ENCODE results near the gene RGS9. TPM values are rescaled to one million over a fixed set of nuclear protein-coding genes. Genes with fewer than 3 reads are reported as not detected.

RGS9 gene
- total RNA-seq, 1 donor from 2014 or later: 8.1 TPM

GRCh38 chr17:65171752-65172151 is 34.6 kb downstream of the RGS9 start:
- H3K4me3 ChIP-seq: no peak overlapping the region
- no peaks in the 10 kb centered on the region for H3K27me3 ChIP-seq
- no peaks in the 10 kb centered on the region for H3K9me3 ChIP-seq
- H3K27ac ChIP-seq: no peak overlapping the region
- no peaks in the 10 kb centered on the region for H3K4me1 ChIP-seq
- intact Hi-C loops (cut with DNase I): loop anchor here (10.0 kb wide), 1 partner anchor 497 kb away; no protein-coding TSS in a partner anchor
- DNase-seq (ENCODE audit: extremely low spot score in 2 of 2): no peak
- TF ChIP-seq POLR2A (IDR thresholded peaks at IDR 0.05): no peak
- no peak for TF ChIP-seq POLR2AphosphoS5 (IDR thresholded peaks at IDR 0.05; ENCODE audit: insufficient read depth in 1 of 2, low read depth in 1 of 2)
- TF ChIP-seq CTCF (IDR thresholded peaks at IDR 0.05): no peak
- no peaks in the 10 kb centered on the region for H3K36me3 ChIP-seq

DNA sequence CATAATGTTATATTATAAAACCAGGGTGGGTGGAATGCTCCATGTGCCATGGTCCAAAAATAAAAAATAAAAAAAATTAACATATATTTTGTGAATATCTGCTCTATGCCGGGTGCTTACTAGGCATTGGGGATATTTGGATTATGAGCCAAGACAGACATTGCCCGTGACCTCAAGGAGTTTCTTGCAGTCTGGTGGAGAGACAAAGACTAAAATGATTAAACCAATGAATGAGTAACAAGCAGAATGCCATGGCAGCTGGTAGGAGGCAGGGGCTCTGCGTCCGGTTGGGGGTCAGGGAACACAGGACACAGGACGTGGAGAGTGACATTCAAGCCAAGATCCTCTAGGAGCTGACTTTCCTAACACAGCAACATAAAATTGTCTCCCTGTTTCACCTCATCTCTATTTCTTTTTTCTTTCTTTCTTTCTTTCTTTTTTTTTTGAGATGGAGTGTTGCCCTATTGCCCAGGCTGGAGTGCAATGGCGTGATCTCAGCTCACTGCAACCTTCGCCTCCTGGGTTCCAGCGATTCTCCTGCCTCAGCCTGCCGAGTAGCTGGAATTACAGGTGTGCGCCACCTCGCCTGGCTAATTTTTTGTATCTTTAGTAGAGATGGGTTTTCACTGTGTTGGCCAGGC is 35.4 kb downstream of the RGS9 start:
- Histone ChIP-seq H3K36me3 (no peaks in the 10 kb centered on the region), H3K27ac (no peak overlapping the region), H3K27me3 (no peaks in the 10 kb centered on the region), H3K4me3 (no peak overlapping the region), H3K9me3 (no peaks in the 10 kb centered on the region), H3K4me1 (no peaks in the 10 kb centered on the region)
- TF ChIP-seq CTCF (IDR thresholded peaks at IDR 0.05) (no peak), POLR2A (IDR thresholded peaks at IDR 0.05) (no peak), POLR2AphosphoS5 (IDR thresholded peaks at IDR 0.05; ENCODE audit: insufficient read depth in 1 of 2, low read depth in 1 of 2) (no peak)
- DNase-seq (ENCODE audit: extremely low spot score in 2 of 2): no peak
- intact Hi-C loops (cut with DNase I): loop anchor here (10.0 kb wide), 1 partner anchor 498 kb away; no protein-coding TSS in a partner anchor

DNA sequence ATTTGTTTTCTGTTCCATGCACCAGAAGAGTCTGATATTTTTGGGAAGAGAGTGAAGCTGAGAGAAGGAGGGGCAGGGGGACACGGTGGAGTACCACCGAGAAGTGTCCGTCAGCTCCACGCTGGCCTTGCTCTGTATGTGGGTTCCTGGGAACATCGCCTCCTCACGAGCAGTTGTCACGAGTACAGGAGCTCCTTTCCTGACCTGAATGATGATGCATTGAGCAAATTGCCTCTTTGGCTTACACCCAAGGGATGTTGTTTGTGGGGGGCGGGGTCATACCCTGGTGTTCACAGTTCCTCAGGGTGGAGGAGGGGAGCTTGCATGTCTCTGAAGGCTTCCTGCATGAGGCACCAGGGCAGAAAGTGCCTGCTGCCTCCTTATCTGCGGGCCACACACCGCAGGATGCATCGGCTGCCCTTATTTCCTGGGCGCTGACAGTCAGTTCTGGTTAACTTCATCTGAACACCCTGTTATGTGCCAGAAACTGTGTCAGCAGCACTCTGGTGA is 36.2 kb downstream of the RGS9 start:
- H3K9me3 ChIP-seq: no peaks in the 10 kb centered on the region
- H3K4me3 ChIP-seq: no peak overlapping the region
- no peak overlapping the region for H3K27ac ChIP-seq
- H3K36me3 ChIP-seq: no peaks in the 10 kb centered on the region
- no peak for DNase-seq (ENCODE audit: extremely low spot score in 2 of 2)
- no peaks in the 10 kb centered on the region for H3K4me1 ChIP-seq
- TF ChIP-seq CTCF (IDR thresholded peaks at IDR 0.05) (no peak), POLR2A (IDR thresholded peaks at IDR 0.05) (no peak), POLR2AphosphoS5 (IDR thresholded peaks at IDR 0.05; ENCODE audit: insufficient read depth in 1 of 2, low read depth in 1 of 2) (peak in 1 of 2 donors; percentile 61)
- intact Hi-C loops (cut with DNase I): loop anchor here (10.0 kb wide), 1 partner anchor 499 kb away; no protein-coding TSS in a partner anchor
- H3K27me3 ChIP-seq: no peaks in the 10 kb centered on the region

DNA sequence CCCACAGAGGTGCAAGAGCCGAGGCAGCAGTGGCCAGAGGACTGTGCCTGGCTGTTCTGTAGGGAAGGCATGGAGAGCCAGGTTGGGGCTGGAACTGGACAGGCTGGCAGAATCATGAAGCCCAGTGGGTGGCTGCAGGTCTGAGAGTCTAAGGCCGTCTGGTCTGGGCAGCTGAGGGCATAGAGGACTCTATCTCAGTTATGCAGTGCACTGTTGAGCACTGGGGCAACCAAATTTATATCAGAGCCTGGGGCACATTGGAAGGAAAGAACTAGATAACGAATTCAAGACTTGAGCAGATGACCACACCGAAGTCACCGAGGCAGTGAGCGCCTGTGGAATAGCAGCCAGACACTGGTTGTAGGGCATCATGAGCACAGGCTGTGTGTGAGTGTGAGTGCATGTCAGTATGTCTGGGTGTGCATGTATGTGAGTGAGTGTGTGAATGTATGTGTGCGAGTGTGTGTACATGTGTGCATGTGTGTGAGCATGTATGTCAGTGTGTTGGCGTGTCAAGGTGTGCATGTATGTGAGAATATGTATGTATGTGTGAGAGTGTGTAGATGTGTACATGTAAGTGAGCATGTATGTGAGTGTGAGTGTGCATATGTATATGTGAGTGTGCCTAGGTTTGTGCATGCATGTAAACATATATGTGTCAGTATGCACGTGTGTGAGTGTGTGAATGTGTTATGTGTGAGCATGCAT is 37.0 kb downstream of the RGS9 start:
- Histone ChIP-seq H3K4me3 (no peak overlapping the region), H3K9me3 (no peaks in the 10 kb centered on the region), H3K27me3 (no peaks in the 10 kb centered on the region), H3K36me3 (no peaks in the 10 kb centered on the region), H3K27ac (no peak overlapping the region), H3K4me1 (peaks cover 3% of the 10 kb centered on the region)
- DNase-seq (ENCODE audit: extremely low spot score in 2 of 2): no peak
- intact Hi-C loops (cut with DNase I): loop anchor here (10.0 kb wide), 1 partner anchor 499 kb away; no protein-coding TSS in a partner anchor
- no peak for TF ChIP-seq POLR2AphosphoS5 (IDR thresholded peaks at IDR 0.05; ENCODE audit: insufficient read depth in 1 of 2, low read depth in 1 of 2)
- TF ChIP-seq CTCF (IDR thresholded peaks at IDR 0.05): no peak
- no peak for TF ChIP-seq POLR2A (IDR thresholded peaks at IDR 0.05)

Measured in vagina (tissue), 2 donors.